SU-DHL-6 (cell line): ENCODE results near the gene SLC39A3.

ENCODE experiments used
- H2AFZ ChIP-seq: fragments of 200-600 bp; sonication (generic); 2 replicates; pipeline ENCODE4 v1.6.1; 2014; ENCODE audit warnings: low read depth, mild to moderate bottlenecking, moderate library complexity, mixed read lengths, antibody characterized with exemption, low read length; ENCODE audit not compliant: severe bottlenecking
- H3F3A ChIP-seq: fragments of 200-600 bp; shearing (Covaris generic); 2 replicates; pipeline ENCODE4 v1.6.0; 2016; ENCODE audit warnings: antibody characterized with exemption, mild to moderate bottlenecking; ENCODE audit not compliant: insufficient read depth
- H3K27ac ChIP-seq: fragments of 200-600 bp; sonication (generic); 2 replicates; pipeline ENCODE4 v1.5.1; 2016; ENCODE audit warnings: low read depth, mild to moderate bottlenecking, low read length, moderate library complexity, mixed read lengths
- H3K27me3 ChIP-seq: fragments of 200-600 bp; sonication (generic), shearing (Covaris generic); 2 replicates; pipeline ENCODE4 v1.6.0; 2014; ENCODE audit warnings: mild to moderate bottlenecking, low read length
- H3K36me3 ChIP-seq: fragments of 200-600 bp; sonication (generic); 2 replicates; pipeline ENCODE4 v1.6.1; 2014; ENCODE audit warnings: mild to moderate bottlenecking, low read length, mixed read lengths
- H3K4me2 ChIP-seq: fragments of 300-600, 200-600 bp; shearing (Covaris generic), sonication (generic); 2 replicates; pipeline ENCODE4 v1.6.0; 2014; ENCODE audit warnings: low read length, low read depth, mild to moderate bottlenecking; ENCODE audit not compliant: poor library complexity, severe bottlenecking
- H3K4me3 ChIP-seq: fragments of 200-600 bp; sonication (generic); 2 replicates; pipeline ENCODE4 v1.5.1; 2014; ENCODE audit warnings: antibody characterized with exemption, low read length, mild to moderate bottlenecking, mixed read lengths; ENCODE audit not compliant: insufficient read depth, poor library complexity, severe bottlenecking
- H3K79me2 ChIP-seq: fragments of 200-600 bp; sonication (generic); 2 replicates; pipeline ENCODE4 v1.6.1; 2014; ENCODE audit warnings: mild to moderate bottlenecking, low read length, moderate library complexity; ENCODE audit not compliant: insufficient read depth
- H3K9ac ChIP-seq: fragments of 200-600 bp; sonication (generic); 2 replicates; pipeline ENCODE4 v1.7.0; 2014; ENCODE audit warnings: mild to moderate bottlenecking, low read length
- H3K9me2 ChIP-seq: fragments of 200-600 bp; sonication (generic); replicated peaks from 2 replicates; pipeline ENCODE4 v1.6.1; 2014; ENCODE audit warnings: low read length; ENCODE audit not compliant: insufficient read depth
- H3K9me3 ChIP-seq: fragments of 200-600 bp; sonication (generic); 2 replicates; pipeline ENCODE4 v1.6.1; 2014; ENCODE audit warnings: low read length, mixed read lengths; ENCODE audit not compliant: insufficient read depth
- H4K20me1 ChIP-seq: fragments of 200-600 bp; sonication (generic); 2 replicates; pipeline ENCODE4 v1.6.1; 2014; ENCODE audit warnings: low read depth, mild to moderate bottlenecking, antibody characterized with exemption, low read length, moderate library complexity, mixed read lengths
- EZH2phosphoT487 ChIP-seq: fragments of 200-600 bp; sonication (generic), shearing (Covaris generic); conservative IDR thresholded peaks from 2 replicates; pipeline ENCODE4 v1.6.1; 2018; ENCODE audit warnings: mild to moderate bottlenecking, antibody characterized with exemption, low read length, moderate library complexity, mixed read lengths
- TF ChIP-seq, protein P1 (sequence below): fragments of 200-600 bp; sonication (generic); IDR thresholded peaks from one replicate; pipeline ENCODE4 v1.5.1; 2017; ENCODE audit warnings: antibody characterized with exemption, mild to moderate bottlenecking, low read length, moderate library complexity; ENCODE audit not compliant: insufficient read depth, poor library complexity, severe bottlenecking

SLC39A3 gene

DNA sequence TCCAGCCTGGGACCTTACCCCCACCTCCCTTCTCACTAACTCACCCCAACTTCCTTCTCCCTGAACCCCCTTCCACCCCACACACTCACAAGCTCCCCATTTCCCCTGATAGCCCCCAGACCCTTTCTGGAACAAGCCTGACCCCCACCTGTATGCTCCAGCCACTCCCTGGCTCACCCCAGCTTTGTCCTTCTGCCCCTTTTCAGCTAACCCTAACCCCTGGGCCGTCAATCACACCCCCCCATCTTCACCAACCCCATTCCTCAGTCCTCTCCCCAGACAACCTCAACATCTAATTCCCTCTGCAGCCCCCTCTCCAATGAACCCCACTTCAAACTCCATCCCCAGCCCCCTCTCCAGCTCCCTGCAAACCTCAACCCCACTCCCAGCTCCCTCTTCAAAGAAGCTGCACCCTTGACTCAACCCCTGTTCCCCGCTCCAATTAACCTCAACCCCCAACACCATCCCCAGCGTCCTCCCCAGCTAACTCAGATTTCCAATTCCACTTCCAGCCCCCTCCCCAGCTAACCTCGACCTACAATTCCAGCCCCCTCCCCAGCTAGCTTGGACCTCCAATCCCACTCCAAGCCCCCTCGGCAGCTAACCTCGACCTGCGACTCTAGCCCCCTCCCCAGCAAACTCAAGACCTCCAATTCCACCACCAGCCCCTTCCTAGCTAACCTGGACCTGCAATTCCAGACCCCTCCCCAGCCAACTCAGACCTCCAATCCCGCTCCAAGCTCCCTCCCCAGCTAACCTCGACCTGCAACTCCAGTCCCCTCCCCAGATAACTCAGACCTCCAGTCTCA lies 38.3 kb downstream of the SLC39A3 start:
- Histone ChIP-seq H3K9ac (peak overlapping the region; percentile 49; the same call in 1 of the 2 replicates), H3K4me2 (peak overlapping the region; percentile 74), H3K9me2 (no peaks in the 10 kb centered on the region)

DNA sequence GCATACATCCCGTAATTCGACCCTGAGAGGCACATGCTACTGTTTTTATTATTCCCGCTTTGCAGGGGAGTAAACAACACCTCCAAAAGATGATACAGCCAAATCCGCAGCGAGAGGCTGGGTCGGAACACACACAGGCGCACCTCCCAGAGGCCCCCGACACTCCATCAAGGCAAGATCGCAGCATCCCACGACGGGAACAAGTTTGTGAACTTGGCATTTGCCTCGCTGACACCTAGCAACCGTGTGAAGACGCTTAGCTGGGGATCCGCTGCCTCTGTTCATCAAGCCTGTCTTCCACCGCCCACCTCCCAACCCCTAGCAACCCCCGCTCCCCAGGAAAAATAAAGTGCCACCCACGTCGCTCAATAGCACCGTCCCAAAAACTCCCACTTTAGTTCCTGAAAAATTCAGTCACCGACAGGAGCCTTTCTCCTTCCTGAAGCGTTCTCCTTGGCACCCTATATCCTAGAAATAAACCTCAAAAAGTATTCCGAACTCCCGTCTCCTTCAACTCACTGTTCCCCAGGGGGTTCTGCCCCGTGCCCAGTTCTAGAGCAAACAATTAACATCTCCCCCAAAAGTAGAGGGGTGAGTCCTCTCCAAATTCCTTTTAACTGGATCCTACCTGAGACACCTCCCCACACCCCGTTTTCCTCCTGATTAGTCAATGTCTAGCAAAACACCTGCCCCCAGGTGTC lies 39.0 kb downstream of the SLC39A3 start:
- no peaks in the 10 kb centered on the region for H3K27me3 ChIP-seq
- H3K79me2 ChIP-seq: no peaks in the 10 kb centered on the region
- H3K4me2 ChIP-seq: peak overlapping the region; percentile 74
- no peaks in the 10 kb centered on the region for H3K9me3 ChIP-seq
- no peak overlapping the region for H3K4me3 ChIP-seq
- no peak overlapping the region for H2AFZ ChIP-seq
- H3F3A ChIP-seq: peaks cover 28% of the 10 kb centered on the region
- no peak overlapping the region for H3K9ac ChIP-seq
- no peaks in the 10 kb centered on the region for H4K20me1 ChIP-seq
- H3K9me2 ChIP-seq: no peaks in the 10 kb centered on the region
- H3K27ac ChIP-seq: no peak overlapping the region
- H3K36me3 ChIP-seq: no peaks in the 10 kb centered on the region
- TF ChIP-seq, protein P1, sequence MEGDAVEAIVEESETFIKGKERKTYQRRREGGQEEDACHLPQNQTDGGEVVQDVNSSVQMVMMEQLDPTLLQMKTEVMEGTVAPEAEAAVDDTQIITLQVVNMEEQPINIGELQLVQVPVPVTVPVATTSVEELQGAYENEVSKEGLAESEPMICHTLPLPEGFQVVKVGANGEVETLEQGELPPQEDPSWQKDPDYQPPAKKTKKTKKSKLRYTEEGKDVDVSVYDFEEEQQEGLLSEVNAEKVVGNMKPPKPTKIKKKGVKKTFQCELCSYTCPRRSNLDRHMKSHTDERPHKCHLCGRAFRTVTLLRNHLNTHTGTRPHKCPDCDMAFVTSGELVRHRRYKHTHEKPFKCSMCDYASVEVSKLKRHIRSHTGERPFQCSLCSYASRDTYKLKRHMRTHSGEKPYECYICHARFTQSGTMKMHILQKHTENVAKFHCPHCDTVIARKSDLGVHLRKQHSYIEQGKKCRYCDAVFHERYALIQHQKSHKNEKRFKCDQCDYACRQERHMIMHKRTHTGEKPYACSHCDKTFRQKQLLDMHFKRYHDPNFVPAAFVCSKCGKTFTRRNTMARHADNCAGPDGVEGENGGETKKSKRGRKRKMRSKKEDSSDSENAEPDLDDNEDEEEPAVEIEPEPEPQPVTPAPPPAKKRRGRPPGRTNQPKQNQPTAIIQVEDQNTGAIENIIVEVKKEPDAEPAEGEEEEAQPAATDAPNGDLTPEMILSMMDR: no peak
- TF ChIP-seq EZH2phosphoT487: no peak

More for the DNA sequence above, 38.3 kb downstream of the SLC39A3 start:
- Histone ChIP-seq H3K79me2 (no peaks in the 10 kb centered on the region), H3K27ac (no peak overlapping the region), H3F3A (peaks cover 28% of the 10 kb centered on the region), H3K27me3 (no peaks in the 10 kb centered on the region), H3K4me3 (no peak overlapping the region), H2AFZ (no peak overlapping the region), H3K9me3 (no peaks in the 10 kb centered on the region), H4K20me1 (no peaks in the 10 kb centered on the region), H3K36me3 (no peaks in the 10 kb centered on the region)
- no peak for TF ChIP-seq EZH2phosphoT487
- TF ChIP-seq, protein P1: no peak

DNA sequence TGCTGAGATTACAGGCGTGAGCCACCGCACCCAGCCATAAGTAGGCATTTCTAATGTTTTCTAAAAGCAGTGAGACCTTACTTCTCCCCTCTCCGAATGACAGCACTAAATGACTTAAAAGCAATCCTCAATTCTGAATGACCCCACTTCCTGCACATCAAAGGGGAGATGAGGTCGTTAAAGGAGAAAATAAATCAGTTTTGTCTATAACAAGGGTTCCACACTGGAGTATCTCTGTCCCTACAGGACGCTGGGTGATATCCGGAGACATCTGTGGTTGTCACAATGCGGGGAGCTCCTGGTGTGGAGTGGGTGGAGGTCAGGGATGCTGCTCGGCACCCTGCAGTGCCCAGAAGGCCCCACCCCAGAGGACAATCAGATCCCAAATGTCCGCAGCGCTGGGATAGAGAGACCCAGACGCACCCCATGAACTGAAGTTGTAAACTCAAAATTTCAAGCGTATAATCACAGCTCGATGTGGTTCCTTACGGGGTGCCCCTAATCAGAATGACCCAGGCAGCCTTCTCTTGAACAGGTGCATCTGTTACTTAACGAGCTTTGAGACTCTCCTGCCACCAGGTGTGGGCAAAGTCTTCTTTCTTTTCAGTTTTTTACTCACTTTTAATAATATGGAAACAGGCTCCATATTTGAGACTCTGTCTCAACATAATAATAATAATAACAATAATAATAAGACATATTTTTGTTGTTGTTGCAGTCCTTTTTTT lies 40.2 kb downstream of the SLC39A3 start:
- no peaks in the 10 kb centered on the region for H3K27me3 ChIP-seq
- H3K36me3 ChIP-seq: no peaks in the 10 kb centered on the region
- H3K4me3 ChIP-seq: peak overlapping the region; percentile 10
- H3K9me2 ChIP-seq: no peaks in the 10 kb centered on the region
- no peaks in the 10 kb centered on the region for H4K20me1 ChIP-seq
- H3F3A ChIP-seq: peaks cover 27% of the 10 kb centered on the region
- no peaks in the 10 kb centered on the region for H3K9me3 ChIP-seq
- TF ChIP-seq EZH2phosphoT487: no peak
- TF ChIP-seq, protein P1: no peak
- H2AFZ ChIP-seq: no peak overlapping the region
- H3K9ac ChIP-seq: peak overlapping the region; percentile 31; the same call in 1 of the 2 replicates
- peak overlapping the region; percentile 88 for H3K27ac ChIP-seq
- no peaks in the 10 kb centered on the region for H3K79me2 ChIP-seq
- H3K4me2 ChIP-seq: peak overlapping the region; percentile 74
